Skeletal muscle cell (primary cell): ENCODE data around the gene TMEM41A.
"Not testable (repeated sequence)": the region's sequence is repeated elsewhere in the genome, so short reads cannot be mapped to it uniquely, and the experiment has no call there.

ENCODE experiments used
- DNase-seq: peaks from one replicate; pipeline ENCODE4 v3.0.0-alpha.2; 2010; ENCODE audit warnings: low read depth
- H3K4me3 ChIP-seq: 2 replicates; pipeline ENCODE4 v1.5.1; 2011; ENCODE audit warnings: low read depth, mild to moderate bottlenecking, control low read depth, low read length, moderate library complexity

The TMEM41A gene

GRCh38 chr3:185490241-185490640, 8.6 kb downstream of the TMEM41A start:
- DNase-seq: no peak
- no peak overlapping the region for H3K4me3 ChIP-seq

GRCh38 chr3:185489462-185489861, 9.4 kb downstream of the TMEM41A start:
- no peak overlapping the region for H3K4me3 ChIP-seq
- DNase-seq: no peak

GRCh38 chr3:185488465-185488864, 10.4 kb downstream of the TMEM41A start:
- H3K4me3 ChIP-seq: no peak overlapping the region
- no peak for DNase-seq

- no peak overlapping the region for H3K4me3 ChIP-seq
- no peak for DNase-seq
Observed at GRCh38 chr3:185486394-185486793, 12.4 kb downstream of the TMEM41A start.

GRCh38 chr3:185484296-185484695, 14.5 kb downstream of the TMEM41A start:
- no peak for DNase-seq
- no peak overlapping the region for H3K4me3 ChIP-seq

GRCh38 chr3:185479373-185479945, 19.4 kb downstream of the TMEM41A start:
- no peak overlapping the region for H3K4me3 ChIP-seq
- no peak for DNase-seq

GRCh38 chr3:185477316-185477715, 21.5 kb downstream of the TMEM41A start:
- H3K4me3 ChIP-seq: no peak overlapping the region
- no peak for DNase-seq

- not testable (repeated sequence) for H3K4me3 ChIP-seq
Observed at GRCh38 chr3:185474922-185475321, 23.9 kb downstream of the TMEM41A start.

GRCh38 chr3:185473290-185473815, 25.5 kb downstream of the TMEM41A start:
- no peak overlapping the region for H3K4me3 ChIP-seq
- no peak for DNase-seq

More at GRCh38 chr3:185474922-185475321, 23.9 kb downstream of the TMEM41A start:
- not testable (repeated sequence) for DNase-seq

GRCh38 chr3:185470323-185470722, 28.5 kb downstream of the TMEM41A start:
- no peak overlapping the region for H3K4me3 ChIP-seq
- DNase-seq: no peak

GRCh38 chr3:185469542-185469941, 29.3 kb downstream of the TMEM41A start:
- H3K4me3 ChIP-seq: no peak overlapping the region
- DNase-seq: no peak

GRCh38 chr3:185466123-185466522, 32.7 kb downstream of the TMEM41A start:
- H3K4me3 ChIP-seq, DNase-seq: not testable (repeated sequence)

- DNase-seq: no peak
- no peak overlapping the region for H3K4me3 ChIP-seq
Observed at GRCh38 chr3:185465471-185465870, 33.4 kb downstream of the TMEM41A start.

- no peak for DNase-seq
- H3K4me3 ChIP-seq: no peak overlapping the region
Observed at GRCh38 chr3:185460719-185461350, 38.0 kb downstream of the TMEM41A start.

- no peak for DNase-seq
- H3K4me3 ChIP-seq: no peak overlapping the region
Observed at GRCh38 chr3:185460309-185460708, 38.5 kb downstream of the TMEM41A start.

- no peak overlapping the region for H3K4me3 ChIP-seq
- DNase-seq: no peak
Observed at GRCh38 chr3:185457376-185457775, 41.5 kb downstream of the TMEM41A start.

GRCh38 chr3:185451432-185451831, 47.4 kb downstream of the TMEM41A start:
- H3K4me3 ChIP-seq, DNase-seq: not testable (repeated sequence)

GRCh38 chr3:185448107-185448506, 50.7 kb downstream of the TMEM41A start:
- no peak for DNase-seq

GRCh38 chr3:185444329-185444728, 54.5 kb downstream of the TMEM41A start:
- no peak for DNase-seq
- H3K4me3 ChIP-seq: no peak overlapping the region

More at GRCh38 chr3:185448107-185448506, 50.7 kb downstream of the TMEM41A start:
- H3K4me3 ChIP-seq: no peak overlapping the region

GRCh38 chr3:185442031-185442430, 56.8 kb downstream of the TMEM41A start:
- DNase-seq: no peak
- no peak overlapping the region for H3K4me3 ChIP-seq
